Thyroid gland (tissue), 4 donors: ENCODE measurements around the gene SAMMSON. TPM values are rescaled to one million over a fixed set of nuclear protein-coding genes. Genes with fewer than 3 reads are reported as not detected.

Experiments used
- DNase-seq, 2 donors: peaks; one replicate each; pipeline ENCODE4 v3.0.0-alpha.2; 2019
- H3K27ac ChIP-seq, 3 donors: fragments of 200-600 bp; sonication (generic); 1 replicate in 2 of 3; 2 replicates in 1 of 3; pipeline ENCODE4 v1.5.1; 2016 to 2019; ENCODE audit warnings: mild to moderate bottlenecking in 1 of 3, moderate library complexity in 1 of 3
- H3K27me3 ChIP-seq: fragments of 200-600 bp; sonication (generic); one replicate; pipeline ENCODE4 v1.5.1; 2019
- H3K36me3 ChIP-seq, 2 donors: fragments of 200-600 bp; sonication (generic); one replicate each; pipeline ENCODE4 v1.5.1; 2016 to 2019
- H3K4me1 ChIP-seq, 2 donors: fragments of 200-600 bp; sonication (generic); one replicate each; pipeline ENCODE4 v1.5.1; 2017 to 2019
- H3K4me3 ChIP-seq, 3 donors: fragments of 200-600 bp; sonication (generic); replicated peaks in 1 of 3; 1 replicate in 2 of 3; 2 replicates in 1 of 3; pipeline ENCODE4 v1.5.1; 2016; ENCODE audit warnings: mild to moderate bottlenecking in 1 of 3
- H3K9me3 ChIP-seq: fragments of 200-600 bp; sonication (generic); one replicate; pipeline ENCODE4 v1.5.1; 2017
- CTCF ChIP-seq, 6 experiments: fragments of 200-600 bp in 3 of 6; fragments of 450-650 bp in 3 of 6; sonication (generic) in 3 of 6; IDR thresholded peaks; one replicate each; pipeline ENCODE4 v1.5.1; 2016 to 2019; ENCODE audit warnings: antibody characterized with exemption in 6 of 6, mild to moderate bottlenecking in 2 of 6, inconsistent platforms in 1 of 6, moderate library complexity in 1 of 6
- POLR2A ChIP-seq, 2 donors: fragments of 450-650 bp; IDR thresholded peaks; one replicate each; pipeline ENCODE4 v1.6.1; 2017; ENCODE audit warnings: antibody characterized with exemption in 2 of 2, mild to moderate bottlenecking in 2 of 2, moderate library complexity in 1 of 2
- WGBS, 2 donors: methylation state at CpG; one replicate each; pipeline ENCODE4 v1.1.5; 2017; 5-methylcytosine and 5-hydroxymethylcytosine counted together
- intact Hi-C: fragments of 100-400 bp; cut with DNase I; formaldehyde crosslinking; loops from one replicate; pipeline ENCODE4 v1.15.1; 2023
- total RNA-seq, 4 donors: library from RNA; depleted of rRNA; stranded (reverse); fragments of >200 nt; gene quantifications; one replicate each; pipeline ENCODE4 v1.2.3, GENCODE V29; 2016

SAMMSON gene
- total RNA-seq, 4 donors from 2014 or later = 0.27 to 0.75 (median 0.63) TPM

- TF ChIP-seq POLR2A (IDR thresholded peaks at IDR 0.05) (no peak), CTCF (IDR thresholded peaks at IDR 0.05) (peak in 3 of 6 experiments; percentile 15 to 42 (median 22))
- DNase-seq = peak in 1 of 2 donors; percentile 20
- H3K27me3 ChIP-seq = no peaks in the 10 kb centered on the region
- no peaks in the 10 kb centered on the region for H3K9me3 ChIP-seq
- no peak overlapping the region for H3K4me3 ChIP-seq
- WGBS, 2 donors = 77 to 78% methylated on average over 6 of the region's 6 CpGs
- intact Hi-C loops = no loop called here
- H3K27ac ChIP-seq = no peak overlapping the region
- H3K4me1 ChIP-seq = no peaks in the 10 kb centered on the region
- no peaks in the 10 kb centered on the region for H3K36me3 ChIP-seq
Observed at GRCh38 chr3:70108072-70108471, 108.5 kb downstream of the SAMMSON start.

GRCh38 chr3:70108546-70108945 lies 109.0 kb downstream of the SAMMSON start:
- intact Hi-C loops = no loop called here
- TF ChIP-seq POLR2A (IDR thresholded peaks at IDR 0.05) (no peak), CTCF (IDR thresholded peaks at IDR 0.05) (no peak)
- 93 to 95% methylated on average over 3 of the region's 3 CpGs for WGBS, 2 donors

GRCh38 chr3:70110066-70110465 lies 110.5 kb downstream of the SAMMSON start:
- no peaks in the 10 kb centered on the region for H3K27me3 ChIP-seq
- intact Hi-C loops = no loop called here
- no peak overlapping the region for H3K27ac ChIP-seq
- H3K4me1 ChIP-seq = no peaks in the 10 kb centered on the region
- TF ChIP-seq CTCF (IDR thresholded peaks at IDR 0.05) (no peak), POLR2A (IDR thresholded peaks at IDR 0.05) (no peak)
- DNase-seq = no peak
- no peak overlapping the region for H3K4me3 ChIP-seq
- WGBS, 2 donors = 62 to 91% methylated on average over 2 of the region's 2 CpGs
- H3K9me3 ChIP-seq = no peaks in the 10 kb centered on the region
- H3K36me3 ChIP-seq = no peaks in the 10 kb centered on the region

More at GRCh38 chr3:70108546-70108945, 109.0 kb downstream of the SAMMSON start:
- Histone ChIP-seq H3K27me3 (no peaks in the 10 kb centered on the region), H3K4me3 (no peak overlapping the region), H3K27ac (no peak overlapping the region), H3K36me3 (no peaks in the 10 kb centered on the region), H3K9me3 (no peaks in the 10 kb centered on the region), H3K4me1 (no peaks in the 10 kb centered on the region)
- DNase-seq = no peak

GRCh38 chr3:70111411-70111810 lies 111.9 kb downstream of the SAMMSON start:
- H3K4me1 ChIP-seq = no peaks in the 10 kb centered on the region
- no peak for DNase-seq
- H3K27me3 ChIP-seq = no peaks in the 10 kb centered on the region
- TF ChIP-seq CTCF (IDR thresholded peaks at IDR 0.05) (no peak), POLR2A (IDR thresholded peaks at IDR 0.05) (no peak)
- intact Hi-C loops = no loop called here
- no peak overlapping the region for H3K27ac ChIP-seq
- WGBS, 2 donors = 86 to 95% methylated on average over 1 of the region's 1 CpG
- no peak overlapping the region for H3K4me3 ChIP-seq
- H3K36me3 ChIP-seq = no peaks in the 10 kb centered on the region
- no peaks in the 10 kb centered on the region for H3K9me3 ChIP-seq

GRCh38 chr3:70112751-70113150 lies 113.2 kb downstream of the SAMMSON start:
- 66 to 78% methylated on average over 3 of the region's 3 CpGs for WGBS, 2 donors

More at GRCh38 chr3:70112751-70113150, 113.2 kb downstream of the SAMMSON start:
- H3K4me3 ChIP-seq = no peak overlapping the region
- H3K27me3 ChIP-seq = no peaks in the 10 kb centered on the region
- TF ChIP-seq POLR2A (IDR thresholded peaks at IDR 0.05) (no peak), CTCF (IDR thresholded peaks at IDR 0.05) (no peak)
- H3K9me3 ChIP-seq = no peaks in the 10 kb centered on the region
- no peak overlapping the region for H3K27ac ChIP-seq
- no peaks in the 10 kb centered on the region for H3K4me1 ChIP-seq
- intact Hi-C loops = no loop called here
- H3K36me3 ChIP-seq = no peaks in the 10 kb centered on the region
- no peak for DNase-seq
